ENCODE data around the gene MSI2.

Gene MSI2

DNA sequence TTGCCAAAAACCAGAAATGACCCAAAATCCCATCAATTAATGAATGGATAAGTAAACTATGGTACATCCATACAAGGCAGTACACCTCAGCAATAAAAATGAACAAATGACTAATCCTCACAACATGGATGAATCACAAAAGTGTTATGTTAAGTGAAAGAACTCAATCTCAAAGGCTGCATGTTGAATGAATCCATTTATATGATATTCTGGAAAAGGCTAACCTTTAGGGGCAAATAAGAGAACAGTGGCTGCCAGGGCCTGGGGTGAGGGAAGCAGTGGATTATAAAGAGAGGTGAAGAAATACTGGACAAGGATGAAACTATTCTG lies 46.1 kb upstream of the MSI2 start:
- peaks cover 14% of the 10 kb centered on the region for H3K9me3 ChIP-seq (ENCODE audit: control insufficient read depth, insufficient read depth, low read length)
- no peak for TF ChIP-seq EZH2phosphoT487 (IDR thresholded peaks at IDR 0.05; ENCODE audit: borderline replicate concordance, low read length)
- TF ChIP-seq, protein P1, sequence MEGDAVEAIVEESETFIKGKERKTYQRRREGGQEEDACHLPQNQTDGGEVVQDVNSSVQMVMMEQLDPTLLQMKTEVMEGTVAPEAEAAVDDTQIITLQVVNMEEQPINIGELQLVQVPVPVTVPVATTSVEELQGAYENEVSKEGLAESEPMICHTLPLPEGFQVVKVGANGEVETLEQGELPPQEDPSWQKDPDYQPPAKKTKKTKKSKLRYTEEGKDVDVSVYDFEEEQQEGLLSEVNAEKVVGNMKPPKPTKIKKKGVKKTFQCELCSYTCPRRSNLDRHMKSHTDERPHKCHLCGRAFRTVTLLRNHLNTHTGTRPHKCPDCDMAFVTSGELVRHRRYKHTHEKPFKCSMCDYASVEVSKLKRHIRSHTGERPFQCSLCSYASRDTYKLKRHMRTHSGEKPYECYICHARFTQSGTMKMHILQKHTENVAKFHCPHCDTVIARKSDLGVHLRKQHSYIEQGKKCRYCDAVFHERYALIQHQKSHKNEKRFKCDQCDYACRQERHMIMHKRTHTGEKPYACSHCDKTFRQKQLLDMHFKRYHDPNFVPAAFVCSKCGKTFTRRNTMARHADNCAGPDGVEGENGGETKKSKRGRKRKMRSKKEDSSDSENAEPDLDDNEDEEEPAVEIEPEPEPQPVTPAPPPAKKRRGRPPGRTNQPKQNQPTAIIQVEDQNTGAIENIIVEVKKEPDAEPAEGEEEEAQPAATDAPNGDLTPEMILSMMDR (IDR thresholded peaks at IDR 0.05; ENCODE audit: low read depth, low read length, poor library complexity, severe bottlenecking), result no peak
- H3K27me3 ChIP-seq (ENCODE audit: control insufficient read depth, low read length), result peaks cover 23% of the 10 kb centered on the region
- no peaks in the 10 kb centered on the region for H3K36me3 ChIP-seq (ENCODE audit: control insufficient read depth, low read length)
- no peak overlapping the region for H3K4me2 ChIP-seq (ENCODE audit: low read length)
- no peak overlapping the region for H3K4me3 ChIP-seq (ENCODE audit: low read length)
- H3K79me2 ChIP-seq (ENCODE audit: control insufficient read depth, low read length), result no peaks in the 10 kb centered on the region
- H3F3A ChIP-seq (ENCODE audit: control insufficient read depth, insufficient read depth), result no peaks in the 10 kb centered on the region
- no peaks in the 10 kb centered on the region for H3K4me1 ChIP-seq (ENCODE audit: control insufficient read depth, low read length)
- no peak overlapping the region for H3K27ac ChIP-seq (ENCODE audit: low read depth, low read length)
- no peaks in the 10 kb centered on the region for H3K9me2 ChIP-seq (replicated peaks; ENCODE audit: control insufficient read depth, low read length)
- H4K20me1 ChIP-seq (ENCODE audit: control insufficient read depth, insufficient read depth, low read depth, low read length), result no peaks in the 10 kb centered on the region

DNA sequence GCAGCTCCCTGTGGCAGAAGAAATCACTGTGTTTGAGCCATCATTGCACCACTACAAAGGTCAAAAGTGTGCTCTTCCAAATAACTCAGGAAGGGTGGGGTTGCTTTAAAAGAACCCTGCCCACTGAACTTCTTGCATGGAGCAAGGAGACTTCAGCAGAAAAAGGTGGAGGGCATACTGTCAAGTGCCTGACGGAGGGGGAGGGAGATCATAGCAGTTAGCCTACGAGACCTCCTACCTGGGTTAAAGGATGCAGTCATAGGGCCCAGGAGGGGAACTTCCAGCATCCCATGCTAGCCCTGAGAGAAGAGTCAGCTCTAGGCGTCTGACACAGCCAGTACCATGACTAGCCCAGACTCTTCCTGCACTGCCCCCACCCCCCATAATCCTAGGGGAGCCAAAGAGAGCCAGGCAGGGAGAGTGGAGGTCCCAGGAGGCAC lies 45.3 kb upstream of the MSI2 start:
- TF ChIP-seq, protein P1 (IDR thresholded peaks at IDR 0.05; ENCODE audit: low read depth, low read length, poor library complexity, severe bottlenecking), result no peak
- TF ChIP-seq EZH2phosphoT487 (IDR thresholded peaks at IDR 0.05; ENCODE audit: borderline replicate concordance, low read length), result no peak
- H3F3A ChIP-seq (ENCODE audit: control insufficient read depth, insufficient read depth), result no peaks in the 10 kb centered on the region
- H3K27ac ChIP-seq (ENCODE audit: low read depth, low read length), result no peak overlapping the region
- no peaks in the 10 kb centered on the region for H3K79me2 ChIP-seq (ENCODE audit: control insufficient read depth, low read length)
- H3K27me3 ChIP-seq (ENCODE audit: control insufficient read depth, low read length), result peaks cover 25% of the 10 kb centered on the region
- H3K9me3 ChIP-seq (ENCODE audit: control insufficient read depth, insufficient read depth, low read length), result peaks cover 14% of the 10 kb centered on the region
- no peak overlapping the region for H3K4me3 ChIP-seq (ENCODE audit: low read length)
- H3K36me3 ChIP-seq (ENCODE audit: control insufficient read depth, low read length), result no peaks in the 10 kb centered on the region
- no peak overlapping the region for H3K4me2 ChIP-seq (ENCODE audit: low read length)
- no peaks in the 10 kb centered on the region for H4K20me1 ChIP-seq (ENCODE audit: control insufficient read depth, insufficient read depth, low read depth, low read length)
- no peaks in the 10 kb centered on the region for H3K9me2 ChIP-seq (replicated peaks; ENCODE audit: control insufficient read depth, low read length)
- H3K4me1 ChIP-seq (ENCODE audit: control insufficient read depth, low read length), result no peaks in the 10 kb centered on the region

DNA sequence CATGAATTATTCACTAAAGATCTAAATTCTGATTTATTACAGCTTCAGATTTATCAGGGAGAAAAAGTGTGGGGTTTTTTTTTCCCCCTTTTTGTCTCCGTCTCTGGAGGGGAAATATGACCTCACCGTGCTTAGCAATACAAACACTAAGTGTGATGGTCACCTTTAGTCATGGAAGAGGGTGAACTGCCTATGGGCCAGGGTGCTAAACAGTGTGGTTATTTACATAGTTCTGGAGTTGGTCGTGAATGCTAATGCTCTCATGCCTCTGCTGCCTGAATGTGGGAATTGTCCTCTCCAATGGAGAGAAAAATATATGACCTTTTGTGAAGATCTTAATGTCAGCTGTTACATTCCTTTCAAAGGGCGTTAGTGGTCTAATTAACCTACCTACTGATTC lies 44.8 kb upstream of the MSI2 start:
- Histone ChIP-seq H3K9me3 (ENCODE audit: control insufficient read depth, insufficient read depth, low read length) (peaks cover 14% of the 10 kb centered on the region), H4K20me1 (ENCODE audit: control insufficient read depth, insufficient read depth, low read depth, low read length) (no peaks in the 10 kb centered on the region), H3K4me2 (ENCODE audit: low read length) (no peak overlapping the region), H3K79me2 (ENCODE audit: control insufficient read depth, low read length) (no peaks in the 10 kb centered on the region), H3K9me2 (replicated peaks; ENCODE audit: control insufficient read depth, low read length) (no peaks in the 10 kb centered on the region), H3K4me3 (ENCODE audit: low read length) (no peak overlapping the region), H3K36me3 (ENCODE audit: control insufficient read depth, low read length) (no peaks in the 10 kb centered on the region), H3K27ac (ENCODE audit: low read depth, low read length) (no peak overlapping the region), H3K27me3 (ENCODE audit: control insufficient read depth, low read length) (peaks cover 25% of the 10 kb centered on the region), H3K4me1 (ENCODE audit: control insufficient read depth, low read length) (no peaks in the 10 kb centered on the region), H3F3A (ENCODE audit: control insufficient read depth, insufficient read depth) (no peaks in the 10 kb centered on the region)
- TF ChIP-seq EZH2phosphoT487 (IDR thresholded peaks at IDR 0.05; ENCODE audit: borderline replicate concordance, low read length), result no peak
- TF ChIP-seq, protein P1 (IDR thresholded peaks at IDR 0.05; ENCODE audit: low read depth, low read length, poor library complexity, severe bottlenecking), result no peak

Data from DOHH2 (cell line).